HUES64 (cell line): ENCODE data around the gene PGRMC1. TPM values are rescaled to one million over a fixed set of nuclear protein-coding genes. Genes with fewer than 3 reads are reported as not detected.
"Not testable (repeated sequence)": the region's sequence is repeated elsewhere in the genome, so short reads cannot be mapped to it uniquely, and the experiment has no call there.

Experiments used
- H3K27ac ChIP-seq: 2 replicates; pipeline ENCODE4 v1.7.0; 2013; ENCODE audit warnings: low read depth, low read length, inconsistent platforms
- H3K27me3 ChIP-seq: 2 replicates; pipeline ENCODE4 v1.6.1; 2013; ENCODE audit warnings: mild to moderate bottlenecking, low read length; ENCODE audit not compliant: insufficient read depth
- H3K36me3 ChIP-seq: 2 replicates; pipeline ENCODE4 v1.6.1; 2013; ENCODE audit warnings: mild to moderate bottlenecking, low read length; ENCODE audit not compliant: insufficient read depth
- H3K4me1 ChIP-seq: 2 replicates; pipeline ENCODE4 v1.6.1; 2013; ENCODE audit warnings: mild to moderate bottlenecking, low read length, moderate library complexity; ENCODE audit not compliant: insufficient read depth
- H3K4me3 ChIP-seq: 2 replicates; pipeline ENCODE4 v1.5.1; 2013; ENCODE audit warnings: mild to moderate bottlenecking, low read length, moderate library complexity
- H3K9ac ChIP-seq: 2 replicates; pipeline ENCODE4 v1.6.1; 2013; ENCODE audit warnings: mild to moderate bottlenecking, low read depth, low read length
- H3K9me3 ChIP-seq: 2 replicates; pipeline ENCODE4 v1.6.1; 2013; ENCODE audit warnings: low read depth, low read length; ENCODE audit not compliant: insufficient read depth
- WGBS: fragments of 150-250, 120-280 bp; methylation state at CpG from one replicate; pipeline ENCODE4 v1.1.7; 2013; ENCODE audit warnings: missing lambda C conversion rate; 5-methylcytosine and 5-hydroxymethylcytosine counted together
- polyA plus RNA-seq, 2 experiments: library from polyadenylated mRNA; stranded (reverse); fragments of 50-300 nt; gene quantifications; one replicate each; pipeline ENCODE4 v1.2.3, GENCODE V29; 2013

PGRMC1 gene
- 248 TPM for polyA plus RNA-seq (2013, experiment 1 of 2)
- 252 TPM for polyA plus RNA-seq (2013, experiment 2 of 2)

DNA sequence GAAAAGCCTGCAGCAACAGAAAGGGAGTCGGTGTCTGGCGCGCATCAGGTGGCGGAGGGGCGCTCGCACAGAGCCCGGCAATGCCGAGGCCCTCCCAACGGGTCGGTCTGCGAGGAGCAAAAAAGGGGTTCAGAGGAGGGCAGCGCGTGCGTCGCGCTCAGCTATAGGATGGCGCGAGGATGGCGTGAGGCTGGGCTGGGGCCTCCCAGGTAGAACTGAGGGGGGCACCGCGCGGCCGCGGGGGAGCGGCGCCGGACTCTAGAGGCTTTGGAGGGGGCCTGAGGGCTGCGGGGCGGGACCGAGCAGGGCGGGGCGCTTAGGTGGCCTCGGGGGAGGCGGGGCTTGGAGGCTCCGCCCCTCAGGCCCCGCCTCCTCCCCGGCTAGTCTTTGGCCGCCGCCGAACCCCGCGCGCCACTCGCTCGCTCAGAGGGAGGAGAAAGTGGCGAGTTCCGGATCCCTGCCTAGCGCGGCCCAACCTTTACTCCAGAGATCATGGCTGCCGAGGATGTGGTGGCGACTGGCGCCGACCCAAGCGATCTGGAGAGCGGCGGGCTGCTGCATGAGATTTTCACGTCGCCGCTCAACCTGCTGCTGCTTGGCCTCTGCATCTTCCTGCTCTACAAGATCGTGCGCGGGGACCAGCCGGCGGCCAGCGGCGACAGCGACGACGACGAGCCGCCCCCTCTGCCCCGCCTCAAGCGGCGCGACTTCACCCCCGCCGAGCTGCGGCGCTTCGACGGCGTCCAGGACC, at the start of gene PGRMC1:
TSS of gene PGRMC1 (plus strand) at position 414 of the 751 bp plus-strand sequence. CDS start at position 493, 79 bp downstream.
- peak within 1 kb of the TSS; percentile 95 for H3K27ac ChIP-seq
- WGBS, result under 1% methylated on average over 82 of the region's 82 CpGs
- peak within 1 kb of the TSS; percentile 92 for H3K9ac ChIP-seq
- H3K27me3 ChIP-seq, result no peaks in the 10 kb centered on the region
- H3K36me3 ChIP-seq, result peaks cover 26% of the 10 kb centered on the region
- peaks cover 36% of the 10 kb centered on the region for H3K4me1 ChIP-seq
- H3K4me3 ChIP-seq, result peak within 1 kb of the TSS; percentile 77
- no peaks in the 10 kb centered on the region for H3K9me3 ChIP-seq

DNA sequence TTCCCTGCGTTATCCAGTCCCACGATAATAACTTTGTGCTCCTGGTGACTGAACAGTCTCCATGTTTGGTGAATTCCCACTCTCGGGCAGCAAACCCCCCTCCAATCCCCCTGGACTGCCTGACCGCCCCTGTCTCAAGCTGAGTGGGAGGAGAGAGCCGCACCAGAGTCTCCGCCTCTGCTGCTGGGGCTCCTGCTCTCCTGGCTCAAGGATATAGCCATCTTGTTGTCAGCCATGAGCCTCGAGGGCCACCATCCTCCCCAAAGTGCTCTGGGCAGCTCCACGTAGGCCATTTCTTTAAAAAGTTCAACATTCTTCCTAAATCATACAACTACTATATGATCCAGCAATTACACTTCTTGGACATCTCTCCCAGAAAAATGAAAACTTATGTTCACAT, 49.3 kb upstream of the PGRMC1 start:
- Histone ChIP-seq H3K27ac (no peak overlapping the region), H3K9ac (no peak overlapping the region), H3K27me3 (no peaks in the 10 kb centered on the region), H3K9me3 (no peaks in the 10 kb centered on the region), H3K4me1 (no peaks in the 10 kb centered on the region), H3K4me3 (no peak overlapping the region), H3K36me3 (no peaks in the 10 kb centered on the region)
- 87% methylated on average over 8 of the region's 8 CpGs for WGBS

DNA sequence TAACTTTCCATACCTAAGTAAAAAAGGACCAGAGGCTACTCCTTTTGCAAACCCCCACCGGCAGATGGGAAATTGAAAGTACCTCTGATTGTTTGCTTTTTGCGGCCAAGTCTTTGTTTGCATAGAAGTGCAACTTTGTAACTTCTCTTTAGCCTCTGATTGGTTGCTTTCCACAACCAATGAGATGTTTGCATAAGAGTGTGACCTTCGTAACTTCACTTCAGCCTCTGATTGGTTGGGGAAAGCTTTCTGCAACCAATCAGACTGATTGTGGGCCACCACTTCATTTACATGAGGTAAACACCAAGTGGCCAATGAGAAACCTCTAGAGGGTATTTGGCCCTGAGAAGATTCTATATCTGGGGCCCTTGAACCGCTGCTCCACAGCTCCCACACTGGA, 48.8 kb upstream of the PGRMC1 start:
- no peak overlapping the region for H3K9ac ChIP-seq
- H3K27ac ChIP-seq, result no peak overlapping the region
- no peaks in the 10 kb centered on the region for H3K36me3 ChIP-seq
- H3K4me1 ChIP-seq, result no peaks in the 10 kb centered on the region
- no peaks in the 10 kb centered on the region for H3K9me3 ChIP-seq
- no peaks in the 10 kb centered on the region for H3K27me3 ChIP-seq
- no peak overlapping the region for H3K4me3 ChIP-seq
- 96% methylated on average over 3 of the region's 4 CpGs for WGBS

- Histone ChIP-seq H3K27ac (no peak overlapping the region), H3K4me1 (no peaks in the 10 kb centered on the region), H3K9ac (no peak overlapping the region), H3K36me3 (no peaks in the 10 kb centered on the region), H3K9me3 (no peaks in the 10 kb centered on the region), H3K27me3 (no peaks in the 10 kb centered on the region), H3K4me3 (no peak overlapping the region)
- WGBS, result 94% methylated on average over 3 of the region's 3 CpGs
Observed at GRCh38 chrX:119189115-119189514, 47.0 kb upstream of the PGRMC1 start.

- Histone ChIP-seq H3K4me3 (no peak overlapping the region), H3K27me3 (no peaks in the 10 kb centered on the region), H3K4me1 (no peaks in the 10 kb centered on the region), H3K9ac (no peak overlapping the region), H3K9me3 (no peaks in the 10 kb centered on the region), H3K36me3 (no peaks in the 10 kb centered on the region), H3K27ac (no peak overlapping the region)
- 90% methylated on average over 4 of the region's 4 CpGs for WGBS
Observed at GRCh38 chrX:119189595-119189994, 46.5 kb upstream of the PGRMC1 start.

DNA sequence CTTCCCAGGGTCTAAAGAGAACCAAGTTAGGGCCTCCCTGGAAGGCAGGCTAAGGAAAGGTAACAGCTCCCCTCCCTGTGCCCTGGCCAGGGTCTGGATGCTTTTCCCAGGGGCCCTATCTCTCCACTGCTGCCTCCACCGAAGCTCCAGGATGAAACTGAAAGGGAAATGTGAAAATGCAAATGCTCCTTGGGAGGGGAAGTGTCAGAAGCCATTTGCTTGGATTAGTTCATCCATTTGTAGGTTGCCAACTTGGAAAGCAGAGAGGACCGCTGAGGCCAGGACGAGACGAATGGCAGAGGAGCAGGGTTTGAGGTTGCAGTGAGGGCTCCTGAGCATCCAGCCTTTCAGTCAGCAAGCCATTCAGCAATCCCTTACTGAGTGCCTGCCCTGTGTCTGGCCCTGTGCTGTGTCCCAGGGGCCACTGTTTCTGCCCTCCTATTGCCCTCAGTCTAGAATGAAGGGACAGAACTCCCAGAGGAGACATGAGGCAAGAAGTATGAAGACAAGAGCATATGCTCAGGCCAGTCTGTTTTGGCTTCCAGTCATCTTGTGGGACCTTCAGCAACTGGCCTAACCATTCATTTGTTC, 45.9 kb upstream of the PGRMC1 start:
- H3K9ac ChIP-seq, result no peak overlapping the region
- WGBS, result 80% methylated on average over 4 of the region's 4 CpGs
- H3K27me3 ChIP-seq, result no peaks in the 10 kb centered on the region
- H3K4me3 ChIP-seq, result no peak overlapping the region
- no peak overlapping the region for H3K27ac ChIP-seq
- no peaks in the 10 kb centered on the region for H3K36me3 ChIP-seq
- no peaks in the 10 kb centered on the region for H3K9me3 ChIP-seq
- H3K4me1 ChIP-seq, result no peaks in the 10 kb centered on the region

DNA sequence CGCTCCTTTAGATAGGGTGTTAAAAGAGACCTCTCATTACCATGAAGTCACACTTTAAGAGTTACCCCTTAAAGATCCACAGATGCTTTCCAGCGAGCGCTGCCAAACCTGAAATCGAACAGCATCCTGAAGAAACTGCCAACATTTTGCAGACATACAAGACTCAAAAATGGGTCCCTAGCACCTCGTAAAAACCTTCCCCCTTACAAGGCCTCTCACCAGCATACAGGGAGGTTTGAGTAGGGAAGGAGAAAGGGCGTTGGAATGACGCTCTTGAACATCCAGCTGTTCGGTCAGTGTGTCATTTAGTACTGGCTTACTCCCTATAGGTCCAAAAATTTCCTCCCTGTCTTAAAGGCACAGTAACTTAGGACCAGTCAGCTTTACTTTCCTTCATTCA, 45.3 kb upstream of the PGRMC1 start:
- Histone ChIP-seq H3K9me3 (no peaks in the 10 kb centered on the region), H3K36me3 (no peaks in the 10 kb centered on the region), H3K27ac (no peak overlapping the region), H3K9ac (no peak overlapping the region), H3K4me3 (no peak overlapping the region), H3K4me1 (no peaks in the 10 kb centered on the region), H3K27me3 (no peaks in the 10 kb centered on the region)
- 98% methylated on average over 5 of the region's 8 CpGs for WGBS

DNA sequence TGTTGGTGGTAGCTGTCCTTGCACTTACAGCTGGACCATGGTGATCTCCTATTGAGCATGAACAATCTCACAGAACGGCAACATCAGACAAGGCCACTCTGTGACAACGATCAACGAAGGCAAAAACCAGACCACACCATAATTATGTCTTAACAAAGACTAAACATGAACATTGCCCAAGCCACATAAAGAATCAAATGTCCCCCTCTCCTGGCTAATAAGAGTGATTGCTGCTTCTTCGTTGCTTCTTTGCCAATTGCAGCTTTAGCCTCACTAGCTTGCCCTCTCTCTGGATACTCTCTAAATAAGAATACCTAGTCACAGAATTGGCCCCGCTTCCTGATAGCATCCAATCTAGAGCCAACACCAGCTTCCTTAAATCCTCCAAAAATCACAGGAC, 41.5 kb upstream of the PGRMC1 start:
- 85% methylated on average over 5 of the region's 5 CpGs for WGBS
- H3K4me1 ChIP-seq, result no peaks in the 10 kb centered on the region
- no peak overlapping the region for H3K9ac ChIP-seq
- no peak overlapping the region for H3K27ac ChIP-seq
- H3K9me3 ChIP-seq, result no peaks in the 10 kb centered on the region
- no peaks in the 10 kb centered on the region for H3K27me3 ChIP-seq
- H3K36me3 ChIP-seq, result no peaks in the 10 kb centered on the region
- H3K4me3 ChIP-seq, result no peak overlapping the region

- Histone ChIP-seq H3K27me3 (no peaks in the 10 kb centered on the region), H3K9me3 (no peaks in the 10 kb centered on the region), H3K27ac (no peak overlapping the region), H3K4me3 (no peak overlapping the region), H3K9ac (no peak overlapping the region), H3K36me3 (no peaks in the 10 kb centered on the region), H3K4me1 (no peaks in the 10 kb centered on the region)
- 92% methylated on average over 3 of the region's 4 CpGs for WGBS
Observed at GRCh38 chrX:119201570-119201969, 34.5 kb upstream of the PGRMC1 start.

GRCh38 chrX:119206203-119206602, 29.9 kb upstream of the PGRMC1 start:
- Histone ChIP-seq H3K9me3 (no peaks in the 10 kb centered on the region), H3K27me3 (no peaks in the 10 kb centered on the region), H3K27ac (no peak overlapping the region), H3K4me1 (no peaks in the 10 kb centered on the region), H3K36me3 (no peaks in the 10 kb centered on the region), H3K9ac (no peak overlapping the region), H3K4me3 (no peak overlapping the region)
- 94% methylated on average over 5 of the region's 5 CpGs for WGBS

DNA sequence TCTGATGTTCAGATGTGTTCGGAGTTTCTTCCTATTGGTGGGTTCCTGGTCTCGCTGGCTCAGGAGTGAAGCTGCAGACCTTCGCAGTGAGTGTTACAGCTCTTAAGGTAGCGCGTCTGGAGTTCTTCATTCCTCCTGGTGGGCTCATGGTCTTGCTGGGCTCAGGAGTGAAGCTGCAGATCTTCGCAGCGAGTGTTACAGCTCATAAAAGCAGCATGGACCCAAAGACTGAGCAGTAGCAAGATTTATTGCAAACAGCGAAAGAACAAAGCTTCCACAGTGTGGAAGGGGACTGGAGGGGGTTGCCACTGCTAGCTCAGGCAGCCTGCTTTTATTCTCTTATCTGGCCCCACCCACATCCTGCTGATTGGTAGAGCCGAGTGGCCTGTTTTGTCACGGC, 28.6 kb upstream of the PGRMC1 start:
- not testable (repeated sequence) for H3K27me3 ChIP-seq, H3K4me1 ChIP-seq, H3K36me3 ChIP-seq, H3K4me3 ChIP-seq, H3K9ac ChIP-seq, H3K27ac ChIP-seq, H3K9me3 ChIP-seq
- WGBS, result 96% methylated on average over 10 of the region's 10 CpGs
